K562 (cell line): ENCODE measurements around the gene ATG13. TPM values are rescaled to one million over a fixed set of nuclear protein-coding genes. Genes with fewer than 3 reads are reported as not detected.

Source experiments
- HNRNPUL1 ChIP-seq: fragments of 200-400 bp; formaldehyde crosslinking; IDR thresholded peaks from 2 replicates; pipeline ENCODE4 v1.6.1; 2017; ENCODE audit warnings: low read length
- NBN ChIP-seq: fragments of 450-650 bp; IDR thresholded peaks from 2 replicates; pipeline ENCODE4 v1.6.1; 2016; ENCODE audit warnings: low read depth, mild to moderate bottlenecking
- PHB ChIP-seq: fragments of 250-450 bp; sonication (Bioruptor Pico); IDR thresholded peaks from 2 replicates; pipeline ENCODE4 v1.5.0; 2021
- PTTG1 ChIP-seq: fragments of 450-650 bp; IDR thresholded peaks from 2 replicates; pipeline ENCODE4 v1.6.1; 2016; ENCODE audit warnings: low read depth, mild to moderate bottlenecking, missing genetic modification characterization, missing compliant biosample characterization
- THRAP3 ChIP-seq: fragments of 450-650 bp; IDR thresholded peaks from 2 replicates; pipeline ENCODE4 v1.6.1; 2016; ENCODE audit warnings: mild to moderate bottlenecking, inconsistent platforms, borderline replicate concordance
- XRCC3 ChIP-seq: fragments of 450-650 bp; IDR thresholded peaks from 2 replicates; pipeline ENCODE4 v1.6.1; 2017; ENCODE audit warnings: mild to moderate bottlenecking, moderate library complexity
- polyA plus RNA-seq, 8 experiments: library from polyadenylated mRNA; depleted of rRNA in 4 of 8; stranded (reverse) in 5 of 8; unstranded in 3 of 8; fragments of >200 nt; fragmentation: Nextera tagmentation in 2 of 8; fragmentation: Illumina TruSeq in 1 of 8; extraction: Ambion mirVana in 2 of 8; extraction: Trizol in 1 of 8; gene quantifications; 2 replicates each; pipeline versions ENCODE4 v1.2.1 to v1.2.3, GENCODE V29; 2011 to 2014; ENCODE audit warnings: inconsistent platforms in 1 of 8, missing spikeins in 1 of 8
- total RNA-seq, 7 experiments: library from RNA; depleted of rRNA in 6 of 7; stranded (reverse); fragments of >200 nt in 6 of 7; fragmentation: Illumina TruSeq in 2 of 7; extraction: Trizol in 2 of 7; gene quantifications; 2 replicates each; pipeline versions ENCODE4 v1.2.1 to v1.2.3, GENCODE V29; 2011 to 2021; ENCODE audit warnings: low replicate concordance in 1 of 7
- TF ChIP-seq, protein P1 (sequence below), 2 experiments: fragments of 450-650 bp in 1 of 2; sonication (generic) in 1 of 2; formaldehyde crosslinking in 1 of 2; IDR thresholded peaks; 2 replicates each; pipeline versions ENCODE4 v1.7.1 to v1.9.0; 2016 to 2022; ENCODE audit warnings: inconsistent platforms in 1 of 2, mild to moderate bottlenecking in 1 of 2, missing genetic modification reagents in 1 of 2

The ATG13 gene
- total and polyA plus RNA-seq, 9 of the 15 experiments (the other 6 are each of a cell fraction or from before 2014, with no cell fraction given) = 13.1 to 61.5 (median 36.5) TPM

DNA sequence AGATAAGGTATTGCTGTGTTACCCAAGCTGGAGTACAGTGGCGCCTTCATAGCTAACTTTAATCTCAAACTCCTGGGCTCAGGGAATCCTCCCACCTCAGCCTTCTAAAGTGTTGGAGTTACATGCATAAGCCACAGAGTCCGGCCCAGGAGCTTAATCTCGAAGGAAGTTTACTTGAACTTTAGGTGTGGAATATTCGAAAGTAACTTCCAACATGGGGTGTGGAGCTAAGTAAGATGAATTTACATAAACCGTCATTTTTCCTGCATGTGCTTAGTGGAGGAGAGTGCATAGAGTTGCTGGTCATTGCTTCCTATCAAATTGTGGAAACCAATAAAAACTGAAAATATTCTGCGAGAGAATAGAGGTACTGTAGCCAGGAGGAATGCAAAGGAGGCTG lies 1.5 kb downstream of the ATG13 start (continued):
- TF ChIP-seq, protein P1, sequence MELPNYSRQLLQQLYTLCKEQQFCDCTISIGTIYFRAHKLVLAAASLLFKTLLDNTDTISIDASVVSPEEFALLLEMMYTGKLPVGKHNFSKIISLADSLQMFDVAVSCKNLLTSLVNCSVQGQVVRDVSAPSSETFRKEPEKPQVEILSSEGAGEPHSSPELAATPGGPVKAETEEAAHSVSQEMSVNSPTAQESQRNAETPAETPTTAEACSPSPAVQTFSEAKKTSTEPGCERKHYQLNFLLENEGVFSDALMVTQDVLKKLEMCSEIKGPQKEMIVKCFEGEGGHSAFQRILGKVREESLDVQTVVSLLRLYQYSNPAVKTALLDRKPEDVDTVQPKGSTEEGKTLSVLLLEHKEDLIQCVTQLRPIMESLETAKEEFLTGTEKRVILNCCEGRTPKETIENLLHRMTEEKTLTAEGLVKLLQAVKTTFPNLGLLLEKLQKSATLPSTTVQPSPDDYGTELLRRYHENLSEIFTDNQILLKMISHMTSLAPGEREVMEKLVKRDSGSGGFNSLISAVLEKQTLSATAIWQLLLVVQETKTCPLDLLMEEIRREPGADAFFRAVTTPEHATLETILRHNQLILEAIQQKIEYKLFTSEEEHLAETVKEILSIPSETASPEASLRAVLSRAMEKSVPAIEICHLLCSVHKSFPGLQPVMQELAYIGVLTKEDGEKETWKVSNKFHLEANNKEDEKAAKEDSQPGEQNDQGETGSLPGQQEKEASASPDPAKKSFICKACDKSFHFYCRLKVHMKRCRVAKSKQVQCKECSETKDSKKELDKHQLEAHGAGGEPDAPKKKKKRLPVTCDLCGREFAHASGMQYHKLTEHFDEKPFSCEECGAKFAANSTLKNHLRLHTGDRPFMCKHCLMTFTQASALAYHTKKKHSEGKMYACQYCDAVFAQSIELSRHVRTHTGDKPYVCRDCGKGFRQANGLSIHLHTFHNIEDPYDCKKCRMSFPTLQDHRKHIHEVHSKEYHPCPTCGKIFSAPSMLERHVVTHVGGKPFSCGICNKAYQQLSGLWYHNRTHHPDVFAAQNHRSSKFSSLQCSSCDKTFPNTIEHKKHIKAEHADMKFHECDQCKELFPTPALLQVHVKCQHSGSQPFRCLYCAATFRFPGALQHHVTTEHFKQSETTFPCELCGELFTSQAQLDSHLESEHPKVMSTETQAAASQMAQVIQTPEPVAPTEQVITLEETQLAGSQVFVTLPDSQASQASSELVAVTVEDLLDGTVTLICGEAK (IDR thresholded peaks at IDR 0.05) = no peak
- TF ChIP-seq, protein P1 (CRISPR knock-in tag; IDR thresholded peaks at IDR 0.05) = no peak
- no peak for TF ChIP-seq HNRNPUL1
- TF ChIP-seq THRAP3 = no peak
- TF ChIP-seq XRCC3 = no peak
- no peak for TF ChIP-seq PTTG1 (tag)
- TF ChIP-seq NBN = no peak
- no peak for TF ChIP-seq PHB (CRISPR knock-in tag)
